GM21423 (cell line): ENCODE measurements around the gene LAMA5.
A peak's percentile ranks its signal among the peaks of the same experiment; 100 is the strongest.

Experiments used
- ATAC-seq: cut with Tn5 transposase; IDR thresholded peaks from one replicate; pipeline ENCODE4 v1.9.1; 2021; ENCODE audit warnings: mild to moderate bottlenecking, moderate library complexity; ENCODE audit not compliant: unreplicated experiment

LAMA5 gene

GRCh38 chr20:62305149-62305764 is 61.9 kb downstream of the LAMA5 start:
- no peak for ATAC-seq

- ATAC-seq = no peak
Observed at GRCh38 chr20:62304331-62305148, 62.6 kb downstream of the LAMA5 start.

DNA sequence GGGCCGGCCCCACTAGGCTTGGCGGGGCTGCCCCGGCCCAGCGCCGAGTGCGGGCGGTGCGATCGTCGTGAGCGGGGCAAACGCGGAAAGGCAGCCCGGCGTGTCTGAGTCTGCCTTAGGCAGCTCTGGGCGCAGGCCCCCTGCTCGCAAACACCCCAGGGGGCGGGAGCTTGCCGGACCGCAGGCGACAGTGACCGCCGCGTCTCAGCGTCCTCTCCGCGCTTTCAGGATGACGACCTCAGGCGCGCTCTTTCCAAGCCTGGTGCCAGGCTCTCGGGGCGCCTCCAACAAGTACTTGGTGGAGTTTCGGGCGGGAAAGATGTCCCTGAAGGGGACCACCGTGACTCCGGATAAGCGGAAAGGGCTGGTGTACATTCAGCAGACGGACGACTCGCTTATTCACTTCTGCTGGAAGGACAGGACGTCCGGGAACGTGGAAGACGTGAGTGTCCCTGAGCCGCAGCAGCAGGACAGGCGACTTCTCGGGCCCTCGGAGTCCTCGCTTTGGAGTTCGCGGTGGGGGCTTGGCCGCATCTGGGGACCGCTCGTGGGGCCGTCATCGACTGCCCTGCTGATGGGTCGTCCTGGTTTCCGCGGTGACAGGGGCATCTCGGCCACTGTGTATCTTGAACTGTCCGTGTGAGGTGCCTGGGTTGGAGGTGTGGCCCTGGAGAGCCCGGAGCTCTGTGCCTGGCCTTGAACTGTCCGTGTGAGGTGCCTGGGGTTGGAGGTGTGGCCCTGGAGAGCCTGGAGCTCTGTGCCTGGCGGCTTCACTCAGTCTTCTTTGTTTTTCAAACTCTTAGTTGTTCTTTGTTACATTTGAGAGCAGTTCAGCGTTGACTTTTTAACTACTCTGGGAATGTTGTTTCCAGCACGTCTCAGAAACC is 63.5 kb downstream of the LAMA5 start:
- ATAC-seq = peak; percentile 8

- no peak for ATAC-seq
Observed at GRCh38 chr20:62303062-62303339, 64.1 kb downstream of the LAMA5 start.

DNA sequence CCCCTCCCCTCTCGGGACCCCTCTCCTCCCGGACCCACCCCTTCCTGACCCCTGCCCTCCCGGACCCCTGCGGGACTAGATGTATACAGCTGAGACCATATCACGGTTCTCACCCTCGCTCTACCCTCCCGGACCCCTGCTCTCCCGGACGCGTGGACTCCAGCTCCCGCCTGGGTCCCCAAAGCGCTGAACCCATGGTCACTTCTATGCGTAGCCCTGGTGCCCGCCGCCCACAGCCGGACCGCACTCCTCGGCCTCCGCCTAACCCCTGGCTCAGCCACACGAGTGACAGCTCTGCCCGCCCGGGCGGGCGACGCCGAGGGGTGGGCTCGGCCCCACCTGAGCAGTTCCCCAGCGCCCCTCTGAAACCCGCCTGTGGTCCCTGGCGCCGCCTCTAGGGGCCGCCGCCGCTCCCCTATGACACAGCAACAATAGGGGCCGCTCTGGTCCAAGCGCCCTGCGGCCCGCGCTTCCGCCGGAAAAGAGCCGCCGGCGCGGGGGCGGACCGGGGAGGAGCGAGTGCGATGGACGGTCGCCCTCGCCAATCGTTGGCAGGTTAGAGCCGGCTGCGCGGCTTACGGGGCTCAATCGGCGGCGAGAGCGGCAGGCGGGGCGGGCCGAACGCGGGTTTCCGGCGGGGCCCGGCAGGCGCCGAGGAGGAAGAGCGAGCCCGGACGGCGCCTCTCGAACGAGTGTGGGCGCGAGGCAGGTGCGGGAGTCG is 64.6 kb downstream of the LAMA5 start, which contains the start of gene ADRM1:
TSS of gene ADRM1 (plus strand) at position 657 of the 721 bp plus-strand sequence. CDS start 572 bp downstream, outside the sequence.
- ATAC-seq = peak; percentile 82

DNA sequence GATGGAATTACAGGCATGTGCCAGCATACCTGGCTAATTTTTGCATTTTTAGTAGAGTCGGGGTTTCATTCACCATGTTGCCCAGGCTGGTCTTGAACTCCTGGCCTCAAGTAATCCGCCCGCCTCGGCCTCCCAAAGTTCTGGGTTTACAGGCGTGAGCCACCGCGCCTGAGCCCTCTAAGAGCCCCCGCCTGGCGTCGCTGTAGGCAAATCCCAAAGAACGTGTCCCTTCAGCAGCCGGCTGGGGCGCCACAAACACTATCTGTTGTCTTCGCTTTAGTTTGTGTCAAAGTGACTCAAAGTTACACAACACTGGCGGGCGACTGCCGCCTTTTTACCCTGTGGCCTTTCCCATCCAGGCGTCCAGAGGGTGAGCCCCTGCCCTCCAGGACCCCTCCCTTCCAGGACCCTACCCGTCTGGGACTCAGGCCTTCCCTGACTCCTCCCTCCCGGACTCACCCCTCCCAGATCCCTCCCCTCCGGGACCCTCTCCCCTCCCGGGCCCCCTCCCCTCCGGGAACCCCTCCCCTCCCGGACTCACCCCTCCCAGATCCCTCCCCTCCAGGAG is 65.3 kb downstream of the LAMA5 start:
- ATAC-seq = peak; percentile 33

DNA sequence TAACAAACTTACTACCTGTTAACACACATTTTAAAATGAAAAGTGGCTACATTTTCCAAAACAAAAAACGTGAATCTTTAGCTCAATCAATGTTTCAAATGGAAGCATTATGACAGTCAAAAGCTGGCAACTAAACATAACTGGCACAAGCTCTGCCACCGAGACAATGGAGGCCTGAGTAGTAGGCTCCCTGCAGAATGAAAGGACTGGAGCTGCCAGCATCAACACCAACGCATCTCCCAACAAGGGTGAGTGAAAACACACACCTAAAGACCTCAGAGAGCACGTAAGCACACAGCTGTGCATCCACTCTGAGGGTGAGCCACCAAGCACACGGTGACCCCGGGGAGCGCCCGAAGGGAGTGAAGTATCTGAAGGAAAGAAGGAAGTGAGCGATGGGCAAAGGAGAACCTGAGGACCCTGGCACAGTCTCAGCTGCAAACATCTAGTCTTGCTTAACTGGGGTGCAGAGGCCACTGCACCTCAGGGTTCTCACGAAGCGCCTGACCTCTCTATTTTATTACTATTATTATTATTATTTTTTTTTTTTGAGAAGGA is 65.9 kb downstream of the LAMA5 start:
- ATAC-seq = no peak

GRCh38 chr20:62300319-62300718 is 66.8 kb downstream of the LAMA5 start:
- no peak for ATAC-seq

DNA sequence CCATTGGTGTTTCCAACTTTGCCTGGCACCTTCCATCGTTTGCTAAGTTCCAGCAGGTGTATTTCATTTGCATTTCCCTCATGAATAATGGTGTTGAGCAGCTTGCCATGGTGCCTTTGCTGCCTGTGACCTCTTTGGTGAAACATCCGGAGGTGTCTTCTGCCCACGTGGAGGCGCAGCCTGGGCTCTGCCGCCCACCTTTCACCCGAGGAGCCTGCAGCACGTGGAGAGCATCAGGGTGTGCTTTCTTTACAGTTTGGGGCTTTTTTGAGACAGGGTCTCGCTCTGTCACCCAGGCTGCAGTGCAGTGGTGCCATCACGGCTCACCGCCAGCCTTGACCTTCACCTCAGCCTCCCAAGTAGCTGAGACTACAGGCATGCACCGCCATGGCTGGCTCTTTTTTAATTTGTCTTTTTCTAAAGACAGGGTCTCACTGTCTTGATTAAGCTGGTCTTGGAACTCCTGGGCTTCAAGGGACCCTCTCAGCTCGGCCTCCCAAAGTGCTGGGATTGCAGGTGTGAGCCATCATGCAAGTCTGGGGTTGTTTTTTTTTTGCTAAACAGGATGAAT is 67.4 kb downstream of the LAMA5 start:
- ATAC-seq = no peak

DNA sequence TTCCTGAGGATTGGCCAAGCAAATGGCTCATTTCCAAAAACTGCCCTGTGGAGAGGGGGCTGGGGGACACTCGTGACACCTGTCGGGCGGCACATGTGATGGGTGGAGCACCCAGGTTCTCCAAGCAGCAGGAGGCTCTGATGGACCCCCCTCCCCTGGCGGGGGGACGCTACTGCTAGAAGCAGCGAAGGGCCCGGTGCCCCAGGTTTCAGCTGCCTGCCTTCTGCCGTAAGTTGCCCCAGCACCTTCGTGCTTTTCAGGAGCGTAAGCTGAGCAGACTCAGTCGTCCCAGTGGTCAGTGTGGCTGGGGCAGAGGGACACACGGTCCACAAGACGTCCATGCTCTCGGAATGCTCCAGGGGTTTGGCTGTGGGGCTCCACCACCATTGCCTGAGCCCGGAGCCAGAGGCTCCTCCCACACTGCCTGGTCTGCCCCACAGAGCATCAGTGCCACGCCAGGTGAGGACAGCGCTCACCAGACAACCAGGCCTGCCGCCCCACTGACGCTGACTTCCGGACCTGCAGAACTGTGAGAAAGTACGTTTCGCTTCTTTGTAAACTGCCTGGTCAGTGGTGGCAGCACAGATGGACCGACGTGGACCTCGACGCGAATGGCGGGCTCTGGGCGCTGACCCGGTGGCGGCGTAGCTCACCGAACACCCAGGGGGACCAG is 68.4 kb downstream of the LAMA5 start:
- no peak for ATAC-seq

DNA sequence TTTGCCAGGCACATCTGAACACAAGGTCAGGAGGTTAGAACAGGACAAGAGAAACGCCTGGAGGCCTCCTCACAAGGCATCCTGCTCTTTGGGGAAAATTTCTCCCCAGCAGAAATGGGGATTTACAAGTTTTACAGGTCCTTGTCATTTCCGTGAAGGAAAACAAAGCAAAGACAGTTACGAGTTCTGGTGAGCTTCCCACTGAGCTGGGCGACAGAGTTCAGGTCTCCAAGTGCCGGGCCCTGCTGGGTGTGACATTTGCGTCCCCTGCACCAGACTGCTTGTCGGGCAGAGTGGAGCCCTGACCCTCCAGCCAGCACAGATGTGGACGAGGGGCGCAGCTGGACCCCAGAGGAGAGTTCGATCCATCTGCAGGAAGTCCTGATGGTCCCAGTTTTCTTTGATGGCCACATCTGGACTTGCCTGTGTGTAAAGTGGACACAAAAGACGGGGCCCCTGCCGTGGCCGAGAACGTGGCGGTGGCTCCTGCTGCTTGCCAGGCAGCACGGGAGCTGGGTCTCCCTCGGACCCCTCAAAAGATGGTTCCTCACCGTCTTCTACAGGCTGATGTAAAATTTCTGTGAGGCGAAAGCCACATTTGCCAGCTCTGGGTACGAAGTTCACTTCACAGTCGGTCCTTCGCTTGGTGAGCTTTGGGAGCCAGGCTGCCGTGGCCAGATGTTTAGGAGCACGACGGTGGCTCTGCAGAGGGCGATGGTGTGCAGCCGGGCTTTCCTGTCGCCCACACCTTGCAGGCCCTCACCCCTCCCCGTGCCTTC is 69.5 kb downstream of the LAMA5 start:
- no peak for ATAC-seq

- no peak for ATAC-seq
Observed at GRCh38 chr20:62296724-62297448, 70.2 kb downstream of the LAMA5 start.

DNA sequence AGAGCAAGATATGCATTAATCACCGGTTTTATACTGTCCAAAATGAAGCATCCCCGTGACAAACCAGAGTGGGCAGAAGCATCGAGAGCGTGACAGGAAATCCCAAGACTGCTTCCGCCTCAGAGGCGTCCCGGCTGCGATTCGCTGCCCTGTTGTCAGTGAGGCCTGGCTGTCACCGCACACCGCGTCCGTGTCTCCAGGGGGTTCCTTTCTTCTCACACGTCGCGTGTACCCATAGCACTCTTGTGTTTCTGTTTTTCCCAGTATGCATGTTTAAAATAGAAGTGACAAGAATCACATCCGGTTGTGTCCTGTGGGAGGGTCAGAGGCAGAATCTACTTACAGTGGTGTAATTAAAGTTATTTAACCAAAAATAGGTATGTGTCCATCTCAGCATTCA is 72.6 kb downstream of the LAMA5 start:
- no peak for ATAC-seq

GRCh38 chr20:62293946-62294345 is 73.2 kb downstream of the LAMA5 start:
- ATAC-seq = no peak

GRCh38 chr20:62293111-62293784 is 73.9 kb downstream of the LAMA5 start:
- ATAC-seq = no peak

DNA sequence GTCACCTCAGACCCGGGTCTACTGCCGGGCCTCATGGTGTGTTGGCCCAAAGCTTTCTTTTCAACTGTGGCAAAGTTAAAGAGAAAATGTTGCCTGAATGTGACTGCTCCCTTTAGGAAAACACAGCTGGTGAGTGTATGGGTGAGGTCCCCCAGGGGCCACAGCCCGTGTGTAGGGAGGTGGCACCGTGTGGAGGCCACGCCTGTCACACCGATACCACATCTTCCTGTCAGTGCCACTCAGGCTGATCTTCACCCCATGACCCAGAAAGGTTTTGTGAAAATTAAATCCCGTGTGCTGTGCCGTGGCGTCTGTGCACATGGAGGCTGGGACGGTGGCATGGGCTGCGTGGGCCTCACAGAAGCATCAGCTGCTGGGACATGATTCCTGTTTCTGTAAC is 75.0 kb downstream of the LAMA5 start:
- ATAC-seq = no peak

- ATAC-seq = no peak
Observed at GRCh38 chr20:62291251-62292066, 75.7 kb downstream of the LAMA5 start.
